ENCODE data around the gene NFKB2. TPM values are rescaled to one million over a fixed set of nuclear protein-coding genes. Genes with fewer than 3 reads are reported as not detected.
A peak's percentile ranks its signal among the peaks of the same experiment; 100 is the strongest.

The NFKB2 gene
- total RNA-seq, 1 donor from 2014 or later, result 4.0 TPM

GRCh38 chr10:102375867-102376266 is 19.6 kb upstream of the NFKB2 start:
- Histone ChIP-seq H3K9ac (no peak overlapping the region), H3K79me2 (ENCODE audit: low read depth) (no peaks in the 10 kb centered on the region), H3K4me2 (no peak overlapping the region), H2AFZ (replicated peaks) (no peak overlapping the region), H4K20me1 (ENCODE audit: low read depth) (no peaks in the 10 kb centered on the region), H3K4me3 (no peak overlapping the region), H3K27me3 (no peaks in the 10 kb centered on the region), H3K4me1 (no peaks in the 10 kb centered on the region), H3F3A (ENCODE audit: low read depth) (peaks cover 3% of the 10 kb centered on the region), H3K27ac (no peak overlapping the region), H3K9me3 (ENCODE audit: low read depth) (no peaks in the 10 kb centered on the region), H3K36me3 (peaks cover 4% of the 10 kb centered on the region)
- Mint-ChIP-seq H3K4me1 (no peaks in the 10 kb centered on the region), H3K27ac (peak overlapping the region; percentile 73), H3K27me3 (ENCODE audit: insufficient read depth, low read depth) (peaks cover 2% of the 10 kb centered on the region), H3K36me3 (peaks cover 27% of the 10 kb centered on the region), H3K9me3 (peaks cover 6% of the 10 kb centered on the region), H3K4me3 (no peak overlapping the region)
- TF ChIP-seq CTCF (IDR thresholded peaks at IDR 0.05) (no peak), EZH2phosphoT487 (IDR thresholded peaks at IDR 0.05) (no peak), EZH2 (IDR thresholded peaks at IDR 0.05) (no peak)
- DNase-seq (ENCODE audit: low spot score), result no peak

GRCh38 chr10:102376901-102377300 is 18.6 kb upstream of the NFKB2 start:
- Mint-ChIP-seq H3K27me3 (ENCODE audit: insufficient read depth, low read depth) (peaks cover 2% of the 10 kb centered on the region), H3K4me1 (no peaks in the 10 kb centered on the region), H3K4me3 (no peak overlapping the region), H3K27ac (no peak overlapping the region), H3K9me3 (no peaks in the 10 kb centered on the region), H3K36me3 (peaks cover 25% of the 10 kb centered on the region)
- DNase-seq (ENCODE audit: low spot score), result no peak
- H2AFZ ChIP-seq (replicated peaks), result no peak overlapping the region
- no peak overlapping the region for H3K27ac ChIP-seq
- H3K36me3 ChIP-seq, result no peaks in the 10 kb centered on the region
- TF ChIP-seq CTCF (IDR thresholded peaks at IDR 0.05) (no peak), EZH2phosphoT487 (IDR thresholded peaks at IDR 0.05) (no peak)
- no peaks in the 10 kb centered on the region for H3K4me1 ChIP-seq
- no peak overlapping the region for H3K9ac ChIP-seq
- H3F3A ChIP-seq (ENCODE audit: low read depth), result peaks cover 3% of the 10 kb centered on the region
- no peaks in the 10 kb centered on the region for H3K79me2 ChIP-seq (ENCODE audit: low read depth)
- no peaks in the 10 kb centered on the region for H3K9me3 ChIP-seq (ENCODE audit: low read depth)
- no peak overlapping the region for H3K4me3 ChIP-seq
- no peaks in the 10 kb centered on the region for H4K20me1 ChIP-seq (ENCODE audit: low read depth)
- no peak overlapping the region for H3K4me2 ChIP-seq
- no peaks in the 10 kb centered on the region for H3K27me3 ChIP-seq

- Histone ChIP-seq H3K4me1 (no peaks in the 10 kb centered on the region), H3K4me3 (no peak overlapping the region), H3K79me2 (ENCODE audit: low read depth) (no peaks in the 10 kb centered on the region), H4K20me1 (ENCODE audit: low read depth) (no peaks in the 10 kb centered on the region), H2AFZ (replicated peaks) (no peak overlapping the region), H3F3A (ENCODE audit: low read depth) (peaks cover 6% of the 10 kb centered on the region), H3K36me3 (no peaks in the 10 kb centered on the region), H3K27me3 (no peaks in the 10 kb centered on the region), H3K4me2 (no peak overlapping the region), H3K9me3 (ENCODE audit: low read depth) (no peaks in the 10 kb centered on the region), H3K9ac (no peak overlapping the region), H3K27ac (no peak overlapping the region)
- H3K27me3 Mint-ChIP-seq (ENCODE audit: insufficient read depth, low read depth), result peaks cover 4% of the 10 kb centered on the region
- H3K36me3 Mint-ChIP-seq, result peaks cover 26% of the 10 kb centered on the region
- H3K4me1 Mint-ChIP-seq, result no peaks in the 10 kb centered on the region
- no peak overlapping the region for H3K4me3 Mint-ChIP-seq
- no peak overlapping the region for H3K27ac Mint-ChIP-seq
- no peak for DNase-seq (ENCODE audit: low spot score)
- no peaks in the 10 kb centered on the region for H3K9me3 Mint-ChIP-seq
- TF ChIP-seq EZH2 (IDR thresholded peaks at IDR 0.05), result no peak
- no peak for TF ChIP-seq CTCF (IDR thresholded peaks at IDR 0.05)
- TF ChIP-seq EZH2phosphoT487 (IDR thresholded peaks at IDR 0.05), result no peak
These were observed 16.1 kb upstream of the NFKB2 start for GRCh38 chr10:102379383-102379782.
